Fibroblast of pulmonary artery (primary cell): ENCODE measurements around the gene LRMDA.

Experiments
- DNase-seq: peaks from one replicate; pipeline ENCODE4 v3.0.0-alpha.2; 2010; ENCODE audit warnings: low read depth
- H3K4me3 ChIP-seq: replicated peaks from 2 replicates; pipeline ENCODE4 v1.5.1; 2011; ENCODE audit warnings: low read depth, mild to moderate bottlenecking, control low read depth, low read length, moderate library complexity
- CTCF ChIP-seq: IDR thresholded peaks from 2 replicates; pipeline ENCODE4 v1.5.1; 2011; ENCODE audit warnings: mild to moderate bottlenecking, control low read depth, low read length, inconsistent platforms; ENCODE audit errors: missing control alignments

The LRMDA gene

GRCh38 chr10:75432176-75432575, 752 bp downstream of the LRMDA start:
- no peak for TF ChIP-seq CTCF
- DNase-seq: no peak
- H3K4me3 ChIP-seq: no peak overlapping the region

- no peak overlapping the region for H3K4me3 ChIP-seq
- no peak for TF ChIP-seq CTCF
- no peak for DNase-seq
Measured at GRCh38 chr10:75432763-75433162, 1.3 kb downstream of the LRMDA start.

- DNase-seq: no peak
- no peak for TF ChIP-seq CTCF
- H3K4me3 ChIP-seq: no peak overlapping the region
Measured at GRCh38 chr10:75433216-75433615, 1.8 kb downstream of the LRMDA start.

GRCh38 chr10:75434291-75434690, 2.9 kb downstream of the LRMDA start:
- no peak overlapping the region for H3K4me3 ChIP-seq
- no peak for TF ChIP-seq CTCF
- no peak for DNase-seq

GRCh38 chr10:75435291-75435690, 3.9 kb downstream of the LRMDA start:
- no peak overlapping the region for H3K4me3 ChIP-seq
- no peak for TF ChIP-seq CTCF
- no peak for DNase-seq

GRCh38 chr10:75436896-75437295, 5.5 kb downstream of the LRMDA start:
- DNase-seq: no peak
- H3K4me3 ChIP-seq: no peak overlapping the region
- TF ChIP-seq CTCF: no peak

GRCh38 chr10:75437693-75438092, 6.3 kb downstream of the LRMDA start:
- no peak overlapping the region for H3K4me3 ChIP-seq
- DNase-seq: no peak
- no peak for TF ChIP-seq CTCF
